ENCODE data around the gene ZNF595. TPM values are rescaled to one million over a fixed set of nuclear protein-coding genes. Genes with fewer than 3 reads are reported as not detected.
"Not testable (repeated sequence)": the region's sequence is repeated elsewhere in the genome, so short reads cannot be mapped to it uniquely, and the experiment has no call there.

ZNF595 gene
- total RNA-seq, 1 donor from 2014 or later, result 33.8 TPM

- DNase-seq (ENCODE audit: low spot score), result no peak
Measured at GRCh38 chr4:85951-86350, 32.8 kb downstream of the ZNF595 start.

GRCh38 chr4:86559-87324 is 33.6 kb downstream of the ZNF595 start:
- not testable (repeated sequence) for DNase-seq (ENCODE audit: low spot score)

- no peak for DNase-seq (ENCODE audit: low spot score)
Measured at GRCh38 chr4:98386-98785, 45.3 kb downstream of the ZNF595 start.

- no peak for DNase-seq (ENCODE audit: low spot score)
Measured at GRCh38 chr4:99863-100262, 46.7 kb downstream of the ZNF595 start.

GRCh38 chr4:107083-107443 is 53.9 kb downstream of the ZNF595 start:
- DNase-seq (ENCODE audit: low spot score), result no peak

- DNase-seq (ENCODE audit: low spot score), result no peak
Measured at GRCh38 chr4:107444-108429, 54.6 kb downstream of the ZNF595 start.

GRCh38 chr4:112771-113170 is 59.6 kb downstream of the ZNF595 start:
- DNase-seq (ENCODE audit: low spot score), result no peak

- no peak for DNase-seq (ENCODE audit: low spot score)
Measured at GRCh38 chr4:113732-114131, 60.6 kb downstream of the ZNF595 start.

- no peak for DNase-seq (ENCODE audit: low spot score)
Measured at GRCh38 chr4:114149-114548, 61.0 kb downstream of the ZNF595 start.

GRCh38 chr4:116499-116898 is 63.4 kb downstream of the ZNF595 start:
- no peak for DNase-seq (ENCODE audit: low spot score)

GRCh38 chr4:120616-121015 is 67.5 kb downstream of the ZNF595 start:
- DNase-seq (ENCODE audit: low spot score), result no peak

GRCh38 chr4:121408-122084 is 68.4 kb downstream of the ZNF595 start:
- no peak for DNase-seq (ENCODE audit: low spot score)

- DNase-seq (ENCODE audit: low spot score), result not testable (repeated sequence)
Measured at GRCh38 chr4:123922-124274, 70.8 kb downstream of the ZNF595 start.

GRCh38 chr4:124275-125081 is 71.4 kb downstream of the ZNF595 start, which contains the start of gene ZNF718:
Gene ZNF718, plus strand, starts transcription at chr4:124501. Its CDS starts 170 bp downstream, at chr4:124671.
- peak; percentile 96 for DNase-seq (ENCODE audit: low spot score)

- DNase-seq (ENCODE audit: low spot score), result peak; percentile 72
Measured at GRCh38 chr4:125091-125771, 72.1 kb downstream of the ZNF595 start.

GRCh38 chr4:125833-126232 is 72.7 kb downstream of the ZNF595 start:
- no peak for DNase-seq (ENCODE audit: low spot score)

GRCh38 chr4:132483-132882 is 79.4 kb downstream of the ZNF595 start:
- no peak for DNase-seq (ENCODE audit: low spot score)

Measured in ureter (tissue), 1 donor.